ENCODE results near the gene MAST4.
A peak's percentile ranks its signal among the peaks of the same experiment; 100 is the strongest.
"Not testable (repeated sequence)": the region's sequence is repeated elsewhere in the genome, so short reads cannot be mapped to it uniquely, and the experiment has no call there.

The MAST4 gene

DNA sequence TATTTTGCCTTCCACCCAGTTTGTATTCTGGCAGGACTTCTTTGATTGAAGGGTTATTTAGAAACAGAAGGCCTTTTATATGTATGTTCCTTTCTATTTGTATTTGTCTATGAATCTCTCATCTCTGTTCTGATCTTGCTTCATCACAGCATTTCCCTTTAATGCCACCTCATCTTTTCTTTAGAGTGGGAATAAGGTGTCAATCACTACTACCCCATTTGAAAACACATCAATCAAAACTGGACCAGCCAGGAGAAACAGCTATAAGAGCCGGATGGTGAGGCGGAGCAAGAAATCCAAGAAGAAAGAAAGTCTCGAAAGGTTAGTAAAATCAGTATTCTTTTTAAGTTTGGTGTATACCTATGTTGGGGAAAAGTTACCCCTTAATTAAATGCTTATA lies 564.1 kb downstream of the MAST4 start:
- no peak for DNase-seq (ENCODE audit: low read depth in 2 of 2)

DNA sequence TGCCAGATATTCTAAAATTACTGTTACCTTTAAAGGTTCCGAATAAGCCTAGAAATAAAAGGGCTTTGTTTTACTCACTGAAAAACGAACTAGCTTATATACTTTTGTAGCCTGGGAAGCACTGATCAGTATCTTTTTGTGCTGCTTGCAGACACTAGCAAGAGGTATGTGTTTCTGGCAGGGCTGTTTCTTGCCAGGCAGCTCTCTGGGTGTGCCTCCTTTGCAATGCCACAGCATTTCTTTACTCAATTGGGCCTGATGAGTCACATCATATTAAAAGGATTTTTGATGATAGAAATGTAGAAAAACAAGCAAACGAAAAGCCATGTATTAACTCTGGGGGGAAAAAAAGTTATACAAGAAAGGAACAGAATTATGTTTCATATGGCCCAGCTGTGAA lies 564.8 kb downstream of the MAST4 start:
- no peak for DNase-seq (ENCODE audit: low read depth in 2 of 2)

- DNase-seq (ENCODE audit: low read depth in 2 of 2): no peak
These were observed 565.6 kb downstream of the MAST4 start for GRCh38 chr5:67161767-67162166.

DNA sequence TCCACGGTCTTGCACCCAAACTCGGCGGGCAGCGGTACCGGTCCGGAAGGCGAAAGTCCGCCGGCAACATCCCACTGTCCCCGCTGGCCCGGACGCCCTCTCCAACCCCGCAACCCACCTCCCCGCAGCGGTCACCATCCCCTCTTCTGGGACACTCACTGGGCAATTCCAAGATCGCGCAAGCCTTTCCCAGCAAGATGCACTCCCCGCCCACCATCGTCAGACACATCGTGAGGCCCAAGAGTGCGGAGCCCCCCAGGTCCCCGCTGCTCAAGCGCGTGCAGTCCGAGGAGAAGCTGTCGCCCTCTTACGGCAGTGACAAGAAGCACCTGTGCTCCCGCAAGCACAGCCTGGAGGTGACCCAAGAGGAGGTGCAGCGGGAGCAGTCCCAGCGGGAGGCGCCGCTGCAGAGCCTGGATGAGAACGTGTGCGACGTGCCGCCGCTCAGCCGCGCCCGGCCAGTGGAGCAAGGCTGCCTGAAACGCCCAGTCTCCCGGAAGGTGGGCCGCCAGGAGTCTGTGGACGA lies 567.1 kb downstream of the MAST4 start:
- no peak for DNase-seq (ENCODE audit: low read depth in 2 of 2)

GRCh38 chr5:67163863-67164595 lies 567.8 kb downstream of the MAST4 start:
- DNase-seq (ENCODE audit: low read depth in 2 of 2): no peak

- no peak for DNase-seq (ENCODE audit: low read depth in 2 of 2)
These were observed 568.8 kb downstream of the MAST4 start for GRCh38 chr5:67164856-67165525.

GRCh38 chr5:67165526-67166459 lies 569.6 kb downstream of the MAST4 start:
- peak; percentile 35 to 48 for DNase-seq (ENCODE audit: low read depth in 2 of 2)

DNA sequence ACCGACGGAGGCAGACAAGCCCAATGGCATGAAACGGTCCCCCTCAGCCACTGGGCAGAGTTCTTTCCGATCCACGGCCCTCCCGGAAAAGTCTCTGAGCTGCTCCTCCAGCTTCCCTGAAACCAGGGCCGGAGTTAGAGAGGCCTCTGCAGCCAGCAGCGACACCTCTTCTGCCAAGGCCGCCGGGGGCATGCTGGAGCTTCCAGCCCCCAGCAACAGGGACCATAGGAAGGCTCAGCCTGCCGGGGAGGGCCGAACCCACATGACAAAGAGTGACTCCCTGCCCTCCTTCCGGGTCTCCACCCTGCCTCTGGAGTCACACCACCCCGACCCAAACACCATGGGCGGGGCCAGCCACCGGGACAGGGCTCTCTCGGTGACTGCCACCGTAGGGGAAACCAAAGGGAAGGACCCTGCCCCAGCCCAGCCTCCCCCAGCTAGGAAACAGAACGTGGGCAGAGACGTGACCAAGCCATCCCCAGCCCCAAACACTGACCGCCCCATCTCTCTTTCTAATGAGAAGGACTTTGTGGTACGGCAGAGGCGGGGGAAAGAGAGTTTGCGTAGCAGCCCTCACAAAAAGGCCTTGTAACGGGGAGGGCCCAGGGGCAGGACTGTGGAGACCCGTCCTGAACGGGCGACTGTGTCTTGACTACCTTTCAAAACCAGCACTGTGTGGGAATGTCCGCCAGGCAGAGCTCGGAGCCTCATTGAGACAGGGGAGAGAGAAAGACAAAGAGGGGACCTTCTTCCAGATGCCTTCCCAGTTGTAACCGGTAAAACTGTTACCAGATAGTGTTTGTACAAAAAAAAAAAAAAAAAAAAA lies 570.5 kb downstream of the MAST4 start:
- DNase-seq (ENCODE audit: low read depth in 2 of 2): no peak

DNA sequence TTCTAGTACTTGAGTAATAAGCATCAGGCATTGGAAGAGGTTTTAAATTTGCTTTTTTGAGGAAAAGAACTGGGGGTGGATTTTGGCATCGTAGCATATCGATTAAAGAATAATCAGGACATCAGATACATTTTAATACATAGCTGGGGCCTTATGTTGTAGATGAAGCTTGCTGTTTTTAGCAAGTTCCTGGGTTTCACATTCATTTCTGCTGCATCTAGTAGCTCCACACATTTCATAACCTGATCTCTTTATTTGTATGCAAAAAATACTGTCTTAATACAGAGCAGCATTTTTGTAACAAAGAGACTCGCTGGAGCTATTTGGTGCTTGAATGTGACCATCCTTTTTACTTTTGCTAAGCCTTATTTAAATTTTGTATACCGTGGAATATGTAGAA lies 571.9 kb downstream of the MAST4 start:
- DNase-seq (ENCODE audit: low read depth in 2 of 2): no peak

DNA sequence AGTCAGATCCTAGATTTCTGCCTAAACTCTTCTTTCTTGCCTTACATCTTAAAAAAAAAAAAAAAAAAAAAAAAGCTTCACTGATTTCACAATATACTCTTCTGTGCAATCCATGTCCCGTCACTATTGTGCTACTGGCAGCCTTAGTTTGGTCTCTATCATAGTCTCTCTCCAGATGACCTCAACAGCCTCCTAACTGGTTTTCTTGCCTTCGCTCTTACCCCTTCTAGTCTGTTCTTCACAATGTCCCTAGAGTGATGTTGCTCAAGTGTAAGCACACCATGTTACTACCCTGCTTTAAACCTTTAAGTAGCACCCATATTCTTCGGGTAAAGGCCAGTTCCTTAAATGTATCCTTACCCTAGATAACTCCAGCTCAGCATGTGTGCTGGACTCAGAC lies 574.6 kb downstream of the MAST4 start:
- DNase-seq (ENCODE audit: low read depth in 2 of 2): no peak

- not testable (repeated sequence) for DNase-seq (ENCODE audit: low read depth in 2 of 2)
These were observed 577.2 kb downstream of the MAST4 start for GRCh38 chr5:67173351-67173750.

- no peak for DNase-seq (ENCODE audit: low read depth in 2 of 2)
These were observed 577.8 kb downstream of the MAST4 start for GRCh38 chr5:67173959-67174358.

DNA sequence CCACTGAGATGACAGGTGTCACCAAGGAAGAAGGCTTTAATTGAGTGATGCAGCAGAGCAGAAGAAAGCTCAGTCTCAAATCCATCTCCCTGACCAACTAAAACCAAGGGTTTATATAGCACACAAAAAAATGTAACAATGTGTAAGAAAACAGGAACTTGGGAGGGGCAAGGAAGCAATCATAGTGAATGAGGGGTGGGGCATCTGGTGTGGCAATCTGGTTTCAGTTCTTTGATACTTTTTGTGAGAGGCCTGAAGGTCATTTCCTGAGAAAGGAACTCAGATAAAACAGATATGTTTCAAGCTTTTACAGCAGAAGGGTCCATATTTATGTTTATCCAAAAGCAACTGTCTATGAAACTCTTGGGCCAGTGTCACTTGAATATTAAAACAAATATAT lies 580.7 kb downstream of the MAST4 start:
- no peak for DNase-seq (ENCODE audit: low read depth in 2 of 2)

DNA sequence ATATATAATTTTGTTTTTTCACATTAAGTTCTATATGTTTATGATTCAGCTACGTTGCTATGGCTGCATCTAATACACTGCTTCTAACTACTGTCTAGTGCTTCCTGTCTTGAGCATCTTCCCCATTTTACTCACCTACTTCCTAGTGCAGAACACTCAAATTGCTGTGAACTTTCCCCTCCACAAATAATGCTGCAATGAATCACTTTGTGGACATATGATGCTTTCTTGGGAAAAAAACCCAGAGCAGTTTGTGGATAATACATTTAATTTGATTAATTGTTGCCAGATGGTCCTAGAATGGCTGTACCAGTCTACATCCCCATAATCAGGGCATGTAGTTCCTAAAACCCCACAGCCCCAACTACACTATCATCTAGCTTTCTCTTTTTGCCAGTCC lies 581.9 kb downstream of the MAST4 start:
- DNase-seq (ENCODE audit: low read depth in 2 of 2): no peak

GRCh38 chr5:67178966-67179365 lies 582.8 kb downstream of the MAST4 start:
- no peak for DNase-seq (ENCODE audit: low read depth in 2 of 2)

DNA sequence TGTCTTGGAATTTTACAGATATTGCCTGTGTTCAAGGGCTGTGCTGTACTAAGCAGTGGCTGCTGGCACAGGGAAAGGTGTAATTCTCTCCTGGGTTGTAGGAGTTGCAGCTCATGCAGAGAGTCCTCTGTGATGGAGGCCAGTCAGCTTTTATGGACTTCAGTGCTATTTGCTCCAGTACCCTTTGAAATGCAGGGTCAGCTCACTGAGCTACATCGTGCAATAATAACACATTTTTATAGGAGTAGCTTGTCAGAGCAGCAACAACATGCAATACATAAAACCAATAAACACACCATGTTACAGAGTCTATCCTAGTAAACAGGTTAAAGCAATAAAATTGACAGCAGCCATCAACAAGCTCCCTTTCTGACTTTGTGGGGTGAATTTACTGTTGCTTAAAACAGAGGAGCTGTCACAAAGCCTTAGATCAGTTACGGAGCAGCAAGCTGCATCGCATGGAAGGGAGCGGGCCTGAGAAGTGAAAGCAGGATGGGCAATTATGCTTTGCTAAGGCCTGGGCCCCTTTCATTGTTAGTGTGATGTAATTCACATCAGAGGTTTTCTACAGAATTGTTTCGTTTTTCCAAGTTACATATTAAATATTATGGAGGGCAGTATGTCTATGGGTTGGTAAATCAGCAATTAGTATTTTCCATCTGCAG lies 583.6 kb downstream of the MAST4 start:
- no peak for DNase-seq (ENCODE audit: low read depth in 2 of 2)

DNA sequence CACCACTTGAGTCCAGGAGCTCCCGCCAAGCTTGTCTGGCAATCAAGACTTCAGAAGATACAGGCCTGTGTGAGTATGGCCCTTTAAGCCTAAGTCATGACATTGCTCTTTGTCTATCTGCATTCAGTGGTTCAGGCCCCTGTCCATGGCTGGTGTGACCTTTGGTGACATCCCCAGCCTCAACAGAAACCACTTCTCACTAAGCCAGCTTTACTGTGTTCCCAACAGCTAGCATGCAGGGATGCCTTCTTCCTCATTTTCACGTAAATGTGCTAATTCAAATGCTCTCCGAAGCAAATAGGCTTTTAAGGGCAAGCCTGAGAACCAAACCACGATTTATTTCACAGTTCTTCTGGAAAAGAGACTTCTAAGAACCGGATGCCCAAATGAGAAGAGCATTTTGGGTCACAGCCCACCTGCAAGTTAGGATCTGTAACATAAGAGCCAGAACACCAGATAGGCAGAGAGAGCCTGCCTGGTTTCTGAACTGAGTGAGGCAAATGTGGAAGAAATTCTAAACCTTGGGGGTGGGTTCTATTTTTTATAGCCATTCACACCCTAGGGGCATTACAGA lies 585.5 kb downstream of the MAST4 start:
- DNase-seq (ENCODE audit: low read depth in 2 of 2): no peak

- no peak for DNase-seq (ENCODE audit: low read depth in 2 of 2)
These were observed 586.2 kb downstream of the MAST4 start for GRCh38 chr5:67182301-67182790.

DNA sequence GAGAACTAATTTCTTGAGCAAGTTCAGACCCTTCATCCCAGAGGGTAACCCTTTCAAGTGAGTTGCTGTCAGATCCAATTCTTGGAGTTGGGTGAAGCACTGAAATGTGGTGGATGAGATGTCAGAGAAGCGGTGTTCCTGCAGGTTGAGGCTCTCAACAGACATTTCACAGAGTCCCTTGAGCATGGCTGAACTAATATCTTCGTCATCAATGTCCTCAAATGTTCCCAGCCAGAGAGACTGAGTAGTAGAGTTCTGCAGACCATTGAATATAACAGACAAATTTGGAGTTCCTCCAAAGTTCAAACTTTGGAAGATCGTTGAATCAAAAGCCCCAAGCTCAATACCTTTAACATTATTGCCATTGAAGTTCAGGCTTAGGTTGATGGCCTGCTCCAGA lies 587.7 kb downstream of the MAST4 start:
- DNase-seq (ENCODE audit: low read depth in 2 of 2): no peak

DNA sequence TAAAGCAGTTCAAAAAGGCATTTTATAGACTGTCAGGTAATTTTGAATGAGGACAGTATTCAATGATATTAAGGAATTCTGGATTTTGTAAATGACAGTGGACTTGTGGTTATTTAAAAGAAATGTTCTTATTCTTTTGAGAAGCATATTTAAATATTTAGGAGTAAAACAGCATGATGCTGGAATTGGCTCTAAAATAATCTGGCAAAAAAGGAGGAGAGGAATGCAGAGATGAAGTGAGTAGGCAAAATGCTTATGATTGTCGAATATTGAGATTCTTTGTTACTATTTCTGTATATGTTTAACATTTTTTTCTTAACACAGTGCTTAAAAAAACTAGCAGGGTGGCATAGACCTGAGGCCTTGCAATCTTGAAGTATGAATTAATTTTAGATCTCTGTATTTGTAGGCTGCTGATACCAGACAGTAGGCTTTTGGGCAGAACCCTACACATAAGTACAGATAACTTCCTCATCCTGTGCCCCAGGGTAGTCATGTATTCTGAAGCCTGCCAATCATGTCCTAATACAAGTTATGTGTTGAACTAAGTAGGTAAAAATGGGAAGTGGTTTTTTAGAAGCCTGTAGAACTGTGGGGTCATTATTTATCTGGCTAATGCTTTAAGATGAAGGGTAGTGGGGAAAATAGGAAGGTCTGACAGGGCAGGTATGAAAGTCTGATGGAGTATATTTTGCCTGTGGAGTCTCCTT lies 591.0 kb downstream of the MAST4 start:
- no peak for DNase-seq (ENCODE audit: low read depth in 2 of 2)

Data from fibroblast of skin of left quadriceps (primary cell).